D341Med (cell line): ENCODE results near the gene POFUT1.
A peak's percentile ranks its signal among the peaks of the same experiment; 100 is the strongest.

Experiments used
- DNase-seq: peaks from one replicate; pipeline ENCODE4 v3.0.0; 2012; ENCODE audit warnings: low spot score

POFUT1 gene

DNA sequence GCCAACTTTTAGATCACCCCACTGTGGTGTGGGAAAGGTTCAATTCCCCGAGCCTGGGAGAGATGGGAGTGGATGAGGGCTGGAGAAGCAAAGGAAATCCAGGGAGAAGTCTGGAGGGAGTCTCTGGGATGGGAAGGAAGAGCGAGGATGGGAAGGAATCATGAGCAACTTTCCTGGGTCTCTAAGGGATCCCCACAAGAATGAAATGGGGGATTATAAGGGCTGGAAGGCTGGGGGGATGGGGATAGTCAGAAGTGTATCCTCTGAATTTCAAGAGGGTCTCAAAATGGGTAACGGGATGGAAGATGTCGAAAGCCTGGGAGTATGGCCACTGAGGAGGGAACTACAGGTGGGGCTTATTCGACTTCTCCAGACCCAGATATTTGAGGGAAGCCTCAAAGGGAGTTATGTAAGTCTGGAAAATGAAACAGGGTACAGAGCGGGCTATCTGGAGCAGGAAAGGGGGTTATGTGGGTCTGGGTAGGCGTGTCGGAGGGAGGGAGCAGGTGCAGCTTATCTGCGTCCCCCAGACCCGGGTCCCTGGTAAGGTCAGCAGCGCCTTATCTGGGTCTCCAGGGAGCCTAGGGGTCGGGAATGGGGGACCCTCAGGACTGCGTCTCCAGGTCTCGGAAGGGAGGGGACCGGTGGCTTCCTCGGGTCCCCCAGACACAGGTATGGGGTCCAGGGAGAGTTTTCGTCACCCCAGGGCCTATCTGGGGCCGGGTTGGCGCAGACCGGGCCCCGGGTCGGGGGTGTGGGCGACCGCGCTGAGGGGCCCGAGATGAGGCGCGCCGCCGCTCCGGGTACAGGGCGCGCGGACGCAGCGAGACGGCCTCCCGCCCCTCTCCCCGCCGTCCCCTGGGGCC, 687 bp upstream of the POFUT1 start:
- DNase-seq, result peak; percentile 44

DNA sequence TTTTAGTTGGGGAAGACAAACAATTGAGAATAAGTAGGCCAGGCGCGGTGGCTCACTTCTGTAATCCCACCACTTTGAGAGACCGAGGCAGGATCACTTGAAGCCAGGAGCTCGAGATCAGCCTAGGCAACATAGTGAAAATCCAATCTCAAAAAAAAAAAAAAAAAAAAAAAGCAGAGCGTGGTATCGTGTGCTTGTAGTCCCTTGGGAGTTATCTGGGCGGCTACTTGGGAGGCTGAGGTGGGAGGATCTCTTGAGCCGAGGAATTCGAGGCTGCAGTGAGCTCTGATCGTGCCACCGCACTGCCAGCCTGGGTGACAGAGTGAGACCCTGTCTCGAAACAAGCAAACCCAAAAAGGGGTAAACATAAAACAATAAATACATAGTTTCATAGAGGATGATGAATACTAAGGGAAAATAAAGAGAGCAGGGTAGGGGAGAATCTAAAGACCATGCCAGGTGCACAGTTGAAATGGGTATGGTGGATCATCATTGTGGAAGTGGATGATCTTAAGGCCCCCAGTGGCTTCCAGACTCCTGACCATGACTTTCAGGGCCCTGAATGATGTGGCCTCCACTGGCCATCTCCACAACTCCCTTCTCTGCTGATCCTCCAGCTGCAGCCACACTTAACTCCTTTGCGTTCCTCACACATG, 947 bp downstream of the POFUT1 start:
- no peak for DNase-seq

DNA sequence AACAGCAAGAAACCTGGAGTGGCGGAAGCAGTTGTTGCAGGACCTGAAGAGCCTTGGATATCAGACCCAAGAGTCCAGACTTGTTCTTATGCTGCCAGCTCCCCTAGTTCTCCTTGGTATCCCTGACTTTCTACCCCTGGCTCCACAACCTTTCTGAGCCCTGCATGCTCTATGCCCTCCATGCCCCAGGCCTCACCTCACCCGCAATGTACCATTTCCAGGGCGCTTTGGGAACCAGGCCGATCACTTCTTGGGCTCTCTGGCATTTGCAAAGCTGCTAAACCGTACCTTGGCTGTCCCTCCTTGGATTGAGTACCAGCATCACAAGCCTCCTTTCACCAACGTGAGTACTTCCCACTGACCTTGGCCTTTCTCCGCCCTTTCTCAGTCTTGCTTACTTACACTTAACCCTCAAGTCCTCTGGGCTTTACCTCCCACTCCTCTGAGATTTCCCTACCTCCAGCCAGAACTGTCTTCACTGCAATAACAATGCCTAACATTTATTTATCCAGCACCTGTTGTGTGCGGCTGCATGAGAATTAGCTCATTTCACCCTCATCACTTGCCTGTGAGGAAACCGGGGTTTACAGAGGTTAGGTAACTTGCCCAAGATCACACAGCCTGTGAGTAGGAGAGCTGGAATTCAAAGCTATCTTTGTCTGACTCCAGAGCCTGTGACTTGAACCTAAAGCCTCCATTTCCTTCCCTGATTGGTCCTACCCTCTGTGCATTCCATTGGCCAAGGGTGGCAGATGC, 2.3 kb downstream of the POFUT1 start:
- DNase-seq, result no peak

DNA sequence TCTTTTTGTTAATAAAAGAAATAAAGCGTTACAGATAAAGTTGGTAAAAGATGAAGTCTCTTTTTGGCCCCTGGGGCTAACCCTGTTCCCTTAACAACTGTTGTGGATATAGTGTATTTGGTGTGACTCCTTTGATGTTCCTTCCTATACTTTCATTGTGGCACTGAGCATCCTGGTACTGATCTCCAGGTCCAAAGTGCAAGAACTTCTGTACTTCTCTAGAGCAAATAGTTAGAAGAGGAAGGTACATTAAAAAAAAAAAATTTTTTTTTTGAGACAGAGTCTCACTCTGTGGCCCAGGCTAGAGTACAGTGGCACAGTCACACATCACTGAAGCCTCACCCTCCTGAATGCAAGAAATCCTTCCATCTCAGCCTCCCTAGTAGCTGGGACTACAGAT, 6.2 kb downstream of the POFUT1 start:
- no peak for DNase-seq

DNA sequence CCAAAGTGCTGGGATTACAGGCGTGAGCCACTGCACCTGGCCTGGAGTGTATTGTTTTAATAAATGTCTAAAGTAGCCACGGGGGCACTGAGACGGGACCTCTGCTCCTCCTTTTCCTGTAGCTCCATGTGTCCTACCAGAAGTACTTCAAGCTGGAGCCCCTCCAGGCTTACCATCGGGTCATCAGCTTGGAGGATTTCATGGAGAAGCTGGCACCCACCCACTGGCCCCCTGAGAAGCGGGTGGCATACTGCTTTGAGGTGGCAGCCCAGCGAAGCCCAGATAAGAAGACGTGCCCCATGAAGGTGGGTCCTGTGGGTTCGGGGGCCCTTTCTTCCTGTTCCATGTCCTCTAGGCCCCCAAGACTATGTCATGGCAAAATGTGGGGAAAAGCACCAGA, 7.5 kb downstream of the POFUT1 start:
- DNase-seq, result no peak

GRCh38 chr20:32215729-32216128, 8.0 kb downstream of the POFUT1 start:
- no peak for DNase-seq

DNA sequence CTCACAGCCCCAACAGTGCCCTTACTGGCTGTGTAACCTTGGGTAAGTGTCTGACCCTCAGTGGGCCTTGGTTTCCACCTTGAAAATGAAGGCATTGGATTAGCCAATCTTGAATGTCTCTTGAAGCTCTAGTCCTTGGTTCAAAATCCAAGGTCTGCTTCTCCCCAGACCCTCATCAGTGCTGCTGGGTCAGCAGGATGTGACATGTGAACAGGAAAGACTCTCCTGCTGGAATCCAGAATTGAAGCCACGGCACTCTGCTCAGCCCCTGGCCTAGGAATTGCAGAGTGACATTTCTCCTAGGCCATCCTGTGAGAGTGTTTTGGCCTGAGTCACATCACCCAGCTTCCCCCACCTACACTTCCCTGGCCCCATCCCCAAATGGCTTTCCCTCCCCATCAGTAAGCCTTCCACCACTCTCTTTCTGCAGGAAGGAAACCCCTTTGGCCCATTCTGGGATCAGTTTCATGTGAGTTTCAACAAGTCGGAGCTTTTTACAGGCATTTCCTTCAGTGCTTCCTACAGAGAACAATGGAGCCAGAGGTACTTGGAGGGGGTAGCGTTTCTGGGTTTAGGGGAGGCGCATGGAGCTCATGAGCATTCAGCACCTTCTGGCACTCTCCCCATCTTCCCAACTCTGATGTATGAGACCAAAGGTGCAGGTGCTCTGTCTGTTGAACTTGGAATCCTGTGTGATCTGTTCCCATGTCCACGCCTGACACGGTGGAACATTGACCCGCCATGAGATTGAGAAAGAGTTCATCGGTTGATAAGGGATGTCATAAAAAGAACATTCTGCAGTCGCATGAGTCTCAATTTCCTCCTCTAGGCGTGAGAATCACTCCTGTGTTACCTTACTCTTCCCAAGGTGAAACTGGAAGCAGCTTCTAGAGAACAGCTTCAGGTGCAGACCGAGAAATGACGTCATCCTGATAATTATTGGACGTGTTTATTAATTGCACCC, 8.8 kb downstream of the POFUT1 start:
- no peak for DNase-seq

DNA sequence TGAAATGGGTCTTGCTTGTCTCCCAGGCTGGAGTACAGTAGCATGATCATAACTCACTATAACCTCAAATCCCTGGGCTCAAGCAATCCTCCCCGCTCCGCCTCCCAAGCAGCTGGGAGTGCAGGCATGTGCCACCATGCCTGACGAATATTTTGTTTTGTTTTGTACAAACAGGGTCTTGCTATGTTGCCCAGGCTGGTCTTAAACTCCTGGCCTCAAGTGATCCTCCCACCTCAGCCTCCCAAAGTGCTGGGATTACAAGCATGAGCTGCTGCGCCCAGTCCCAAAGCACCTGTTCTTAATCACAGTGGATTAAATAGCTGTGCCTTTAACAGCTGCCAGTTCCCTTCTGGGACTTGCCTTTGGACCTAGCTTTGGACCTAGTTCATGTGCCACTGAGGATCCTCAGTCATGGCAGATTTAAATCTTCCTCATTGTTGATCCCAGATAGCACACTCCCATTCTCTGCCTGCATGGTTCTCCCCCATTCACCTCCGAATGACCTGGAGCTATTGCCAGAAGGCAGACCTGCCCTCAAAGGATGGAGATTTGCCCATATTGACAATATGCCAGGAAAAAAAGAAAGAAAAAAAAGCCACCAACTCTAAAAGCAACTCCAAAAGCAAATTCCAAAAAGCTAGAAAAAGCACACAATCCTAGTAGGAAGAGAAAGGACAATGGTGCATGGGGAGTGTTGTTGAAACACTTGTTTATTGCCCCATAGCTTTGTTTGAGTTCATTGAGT, 10.6 kb downstream of the POFUT1 start:
- no peak for DNase-seq

DNA sequence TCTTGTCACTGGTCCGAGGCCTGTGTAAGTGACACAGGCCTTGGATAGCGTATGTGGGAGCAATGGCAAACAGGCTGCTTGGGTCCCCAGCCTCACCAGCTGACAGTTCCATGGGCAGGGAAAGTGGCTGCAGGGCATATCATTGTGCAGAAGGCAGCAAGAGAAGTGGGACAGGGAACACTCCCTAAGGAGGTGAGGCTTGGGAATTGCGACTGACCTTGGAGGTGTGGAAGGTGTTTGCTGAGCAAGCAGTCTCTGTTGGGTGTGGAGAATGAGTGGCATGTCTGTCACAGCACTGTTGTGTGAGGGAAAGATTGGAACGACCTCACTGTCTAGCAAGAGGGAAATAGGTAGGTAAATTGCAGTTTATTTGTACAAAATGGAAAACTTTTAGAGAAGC, 16.8 kb downstream of the POFUT1 start:
- DNase-seq, result no peak

DNA sequence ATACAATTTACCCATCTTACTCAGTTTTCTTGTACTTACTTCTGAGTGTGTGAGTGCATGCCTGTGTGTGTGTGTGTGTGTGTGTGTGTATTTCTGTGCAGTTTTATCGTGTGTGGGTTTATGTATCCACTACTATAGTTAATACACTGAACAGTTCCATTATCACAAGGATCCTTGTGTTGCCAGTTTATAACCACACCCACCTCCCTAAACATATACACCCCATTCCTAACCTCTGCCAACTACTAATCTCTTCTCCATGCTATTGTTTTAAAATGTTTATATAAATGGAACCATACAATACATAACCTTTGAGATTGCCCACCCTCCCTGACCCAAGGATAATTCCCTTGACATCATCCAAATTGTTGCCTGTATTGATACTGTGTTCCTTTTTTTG, 18.7 kb downstream of the POFUT1 start:
- DNase-seq, result no peak

GRCh38 chr20:32227306-32227705, 19.6 kb downstream of the POFUT1 start:
- no peak for DNase-seq

DNA sequence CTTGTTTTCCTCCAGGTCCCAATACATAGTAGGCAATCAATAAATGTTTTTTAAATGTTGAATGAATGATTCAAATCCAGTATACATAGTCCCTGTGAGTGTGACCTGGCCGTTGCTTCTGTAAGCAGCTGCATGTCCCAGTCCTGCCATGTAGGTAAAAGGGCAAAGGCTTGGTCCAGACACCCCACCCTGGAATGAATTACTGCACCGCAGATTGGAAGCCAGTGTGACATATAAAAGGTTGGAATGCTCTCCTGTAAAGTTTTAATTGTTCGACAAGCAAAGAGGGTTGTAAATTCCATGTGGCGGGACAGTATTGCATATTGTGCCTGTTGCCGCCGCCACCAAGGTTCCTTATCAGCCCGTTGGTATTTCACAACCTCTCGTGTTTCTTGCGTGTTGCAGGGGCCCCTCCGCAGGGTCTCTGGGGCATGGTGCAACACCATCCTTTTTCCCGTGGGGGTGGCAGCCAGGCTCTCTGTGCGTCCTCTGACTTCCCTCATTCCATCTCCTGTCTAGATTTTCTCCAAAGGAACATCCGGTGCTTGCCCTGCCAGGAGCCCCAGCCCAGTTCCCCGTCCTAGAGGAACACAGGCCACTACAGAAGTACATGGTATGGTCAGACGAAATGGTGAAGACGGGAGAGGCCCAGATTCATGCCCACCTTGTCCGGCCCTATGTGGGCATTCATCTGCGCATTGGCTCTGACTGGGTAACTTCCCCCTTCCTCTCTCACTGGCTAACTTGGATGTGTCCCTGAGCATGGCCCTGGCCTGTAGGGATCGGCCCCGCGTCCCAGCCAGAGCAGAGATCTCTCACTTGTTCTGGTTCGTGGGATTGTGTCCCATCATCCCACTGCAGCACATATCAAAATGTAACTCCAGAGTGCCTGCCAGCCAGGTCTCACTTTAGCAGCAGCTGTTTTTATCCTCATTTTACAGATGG, 20.3 kb downstream of the POFUT1 start:
- no peak for DNase-seq

DNA sequence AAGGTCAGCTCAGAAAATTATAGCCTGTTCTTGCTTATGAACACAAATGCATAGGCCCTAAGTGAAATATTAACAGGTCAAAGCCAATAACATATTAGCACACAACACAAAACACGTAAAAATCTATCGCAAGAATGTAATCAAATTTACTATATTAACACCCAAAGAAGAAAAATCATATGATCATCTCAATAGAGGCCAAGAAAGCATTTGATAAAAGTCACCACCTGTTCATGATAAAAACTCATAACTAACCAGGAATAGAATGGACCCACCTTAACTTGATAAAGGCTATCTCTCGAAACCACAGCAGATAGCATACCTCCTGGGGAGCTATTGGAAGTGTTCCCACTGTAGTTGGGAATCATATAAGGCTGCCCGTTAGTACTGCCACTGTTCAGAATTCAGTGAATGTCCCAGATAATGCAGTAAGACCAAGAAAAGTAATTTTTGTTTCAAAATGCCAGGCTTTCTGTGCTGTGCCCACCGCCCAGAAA, 21.6 kb downstream of the POFUT1 start:
- no peak for DNase-seq

DNA sequence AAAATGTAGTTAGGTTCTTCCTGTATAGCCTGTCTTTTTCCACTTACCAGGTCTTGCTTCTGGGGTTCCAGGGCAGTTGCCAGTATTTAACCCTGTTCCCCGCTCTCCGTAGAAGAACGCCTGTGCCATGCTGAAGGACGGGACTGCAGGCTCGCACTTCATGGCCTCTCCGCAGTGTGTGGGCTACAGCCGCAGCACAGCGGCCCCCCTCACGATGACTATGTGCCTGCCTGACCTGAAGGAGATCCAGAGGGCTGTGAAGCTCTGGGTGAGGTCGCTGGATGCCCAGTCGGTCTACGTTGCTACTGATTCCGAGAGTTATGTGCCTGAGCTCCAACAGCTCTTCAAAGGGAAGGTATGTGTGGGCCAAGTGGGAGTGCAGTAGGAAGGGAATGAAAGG, 23.0 kb downstream of the POFUT1 start:
- no peak for DNase-seq

DNA sequence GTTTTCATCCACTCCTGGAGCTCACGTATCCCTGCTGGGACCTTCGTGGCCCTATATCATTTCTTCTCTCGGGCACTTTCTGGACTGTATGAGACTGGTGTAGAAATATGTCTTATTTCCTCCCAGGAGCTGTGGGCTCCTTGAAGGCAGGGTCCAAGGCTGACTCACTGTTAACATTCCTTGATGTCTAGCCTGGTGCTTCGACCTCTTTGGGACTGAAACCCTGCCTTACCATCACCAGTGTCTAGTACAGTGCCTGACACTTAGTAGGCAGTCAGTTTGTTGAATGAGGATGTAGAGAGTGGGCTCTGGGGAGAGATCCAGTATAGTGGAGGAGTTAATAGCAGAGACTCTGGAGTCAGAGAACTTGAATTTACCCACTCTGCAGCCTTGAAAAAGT, 23.6 kb downstream of the POFUT1 start:
- no peak for DNase-seq

GRCh38 chr20:32231847-32232246, 24.2 kb downstream of the POFUT1 start:
- no peak for DNase-seq

DNA sequence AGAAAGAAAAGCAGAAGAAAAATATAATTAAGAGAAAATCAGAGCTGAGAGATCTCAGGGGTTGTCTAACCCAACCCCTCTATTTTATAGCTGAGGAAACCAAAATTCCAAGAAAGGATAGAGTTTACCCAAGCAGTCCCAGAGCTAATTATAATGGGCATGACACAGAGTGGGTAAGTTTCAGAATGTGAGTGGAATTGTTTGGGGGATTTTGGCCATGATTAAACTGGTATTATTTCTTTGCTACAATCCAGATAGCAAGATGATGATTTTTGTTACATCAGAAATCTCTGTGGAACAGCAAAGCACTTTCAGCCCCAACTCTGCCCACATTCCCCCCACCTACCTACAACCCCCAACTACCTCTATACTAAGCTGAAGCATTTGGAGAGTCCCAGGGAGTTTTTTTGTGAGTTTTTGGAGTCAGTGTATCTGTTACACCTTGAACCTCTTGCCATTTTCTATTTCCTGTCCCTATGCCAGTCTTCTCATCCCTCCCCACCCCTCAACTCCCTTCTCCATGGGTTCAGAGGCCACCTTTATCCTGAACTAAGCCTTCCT, 24.7 kb downstream of the POFUT1 start:
- no peak for DNase-seq

DNA sequence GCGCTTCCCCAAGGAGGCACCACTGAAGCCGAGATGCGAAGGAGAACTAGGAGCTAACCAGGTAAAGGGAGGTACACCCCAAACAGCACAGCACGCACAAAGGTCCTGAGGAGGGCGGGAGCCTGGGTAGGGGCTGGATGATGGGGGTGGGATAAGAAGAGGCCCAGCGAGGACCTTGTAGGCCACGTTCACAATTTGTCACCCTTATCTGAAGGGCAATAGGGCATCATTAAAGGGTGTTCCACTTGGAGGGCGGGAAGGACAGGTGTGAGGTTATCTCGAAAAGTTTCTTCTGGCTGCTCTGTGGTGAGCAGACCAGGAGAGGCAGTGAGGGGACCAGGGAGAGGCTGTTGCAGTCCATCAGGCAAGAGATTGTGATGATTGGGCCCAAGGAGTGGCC, 25.6 kb downstream of the POFUT1 start:
- DNase-seq, result no peak

GRCh38 chr20:32234135-32234808, 26.6 kb downstream of the POFUT1 start:
- DNase-seq, result no peak
